RWPE2 (cell line): Measurements from ENCODE around the gene CYP4X1.
"Not testable (repeated sequence)": the region's sequence is repeated elsewhere in the genome, so short reads cannot be mapped to it uniquely, and the experiment has no call there.

Experiments used
- ATAC-seq: fragments of 200-7000 bp; cut with Tn5 transposase; 3 replicates; pipeline ENCODE4 v1.9.1; 2021; ENCODE audit warnings: low read depth
- DNase-seq: peaks from one replicate; pipeline ENCODE4 v3.0.0-alpha.2; 2020; ENCODE audit warnings: low spot score
- H3K27ac ChIP-seq: fragments of 450-650 bp; 2 replicates; pipeline ENCODE4 v1.5.1; 2017; ENCODE audit warnings: mild to moderate bottlenecking; ENCODE audit not compliant: poor library complexity, severe bottlenecking
- H3K27me3 ChIP-seq: fragments of 250-450 bp; sonication (Bioruptor Pico); 2 replicates; pipeline ENCODE4 v1.5.1; 2021; ENCODE audit warnings: mild to moderate bottlenecking, moderate library complexity; ENCODE audit not compliant: insufficient read depth, poor library complexity, severe bottlenecking
- H3K36me3 ChIP-seq: fragments of 250-450 bp; sonication (Bioruptor Pico); 2 replicates; pipeline ENCODE4 v1.5.1; 2020; ENCODE audit warnings: low read depth, mild to moderate bottlenecking, moderate library complexity
- H3K4me1 ChIP-seq: fragments of 250-450 bp; sonication (Bioruptor Pico); 2 replicates; pipeline ENCODE4 v1.5.1; 2021; ENCODE audit warnings: mild to moderate bottlenecking, moderate library complexity; ENCODE audit not compliant: insufficient read depth, poor library complexity, severe bottlenecking
- H3K4me3 ChIP-seq: fragments of 250-450 bp; sonication (Bioruptor Pico); 2 replicates; pipeline ENCODE4 v1.5.1; 2021; ENCODE audit warnings: mild to moderate bottlenecking, moderate library complexity; ENCODE audit not compliant: severe bottlenecking
- H3K9me3 ChIP-seq: fragments of 250-450 bp; sonication (Bioruptor Pico); 2 replicates; pipeline ENCODE4 v1.5.1; 2021; ENCODE audit warnings: mild to moderate bottlenecking, moderate library complexity; ENCODE audit not compliant: severe bottlenecking
- CTCF ChIP-seq: fragments of 450-650 bp; IDR thresholded peaks from one replicate; pipeline ENCODE4 v1.5.1; 2017; ENCODE audit warnings: mild to moderate bottlenecking, moderate library complexity; ENCODE audit not compliant: poor library complexity, severe bottlenecking

CYP4X1 gene, protein sequence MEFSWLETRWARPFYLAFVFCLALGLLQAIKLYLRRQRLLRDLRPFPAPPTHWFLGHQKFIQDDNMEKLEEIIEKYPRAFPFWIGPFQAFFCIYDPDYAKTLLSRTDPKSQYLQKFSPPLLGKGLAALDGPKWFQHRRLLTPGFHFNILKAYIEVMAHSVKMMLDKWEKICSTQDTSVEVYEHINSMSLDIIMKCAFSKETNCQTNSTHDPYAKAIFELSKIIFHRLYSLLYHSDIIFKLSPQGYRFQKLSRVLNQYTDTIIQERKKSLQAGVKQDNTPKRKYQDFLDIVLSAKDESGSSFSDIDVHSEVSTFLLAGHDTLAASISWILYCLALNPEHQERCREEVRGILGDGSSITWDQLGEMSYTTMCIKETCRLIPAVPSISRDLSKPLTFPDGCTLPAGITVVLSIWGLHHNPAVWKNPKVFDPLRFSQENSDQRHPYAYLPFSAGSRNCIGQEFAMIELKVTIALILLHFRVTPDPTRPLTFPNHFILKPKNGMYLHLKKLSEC

GRCh38 chr1:47023268-47024140, at the start of gene CYP4X1:
CYP4X1 (plus strand) TSS chr1:47023669; CDS start chr1:47023818, 149 bp downstream.
- Histone ChIP-seq H3K27ac (no peak within 1 kb of the TSS), H3K36me3 (no peaks in the 10 kb centered on the region), H3K4me1 (no peaks in the 10 kb centered on the region), H3K27me3 (no peaks in the 10 kb centered on the region), H3K9me3 (no peaks in the 10 kb centered on the region), H3K4me3 (peak within 1 kb of the TSS; percentile 25)
- DNase-seq (no peak), ATAC-seq (peak; percentile 86)
- TF ChIP-seq CTCF, result no peak

- no peaks in the 10 kb centered on the region for H3K4me1 ChIP-seq
- H3K27ac ChIP-seq, result no peak overlapping the region
- no peak for DNase-seq
- no peak for ATAC-seq
- H3K27me3 ChIP-seq, result peaks cover 6% of the 10 kb centered on the region
- no peaks in the 10 kb centered on the region for H3K9me3 ChIP-seq
- TF ChIP-seq CTCF, result no peak
- H3K4me3 ChIP-seq, result no peak overlapping the region
- no peaks in the 10 kb centered on the region for H3K36me3 ChIP-seq
Observed at GRCh38 chr1:46983166-46983829, 40.2 kb upstream of the CYP4X1 start.

GRCh38 chr1:46983830-46984586, 39.5 kb upstream of the CYP4X1 start:
- DNase-seq, result no peak
- Histone ChIP-seq H3K9me3 (no peaks in the 10 kb centered on the region), H3K36me3 (no peaks in the 10 kb centered on the region), H3K4me1 (no peaks in the 10 kb centered on the region), H3K27ac (no peak overlapping the region), H3K27me3 (peaks cover 6% of the 10 kb centered on the region), H3K4me3 (no peak overlapping the region)
- TF ChIP-seq CTCF, result no peak
- ATAC-seq, result no peak

DNA sequence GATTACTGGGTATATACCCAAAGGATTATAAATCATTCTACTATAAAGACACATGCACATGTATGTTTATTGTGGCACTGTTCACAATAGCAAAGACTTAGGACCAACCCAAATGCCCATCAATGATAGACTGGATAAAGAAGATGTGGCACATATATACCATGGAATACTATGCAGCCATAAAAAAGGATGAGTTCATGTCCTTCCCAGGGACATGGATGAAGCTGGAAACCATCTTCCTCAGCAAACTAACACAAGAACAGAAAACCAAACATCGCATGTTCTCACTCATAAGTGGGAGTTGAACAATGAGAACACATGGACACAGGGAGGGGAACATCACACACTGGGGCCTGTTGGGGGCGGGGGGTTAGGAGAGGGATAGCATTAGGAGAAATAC, 32.9 kb upstream of the CYP4X1 start:
- not testable (repeated sequence) for H3K4me3 ChIP-seq, H3K27me3 ChIP-seq, ATAC-seq, DNase-seq, H3K36me3 ChIP-seq, H3K27ac ChIP-seq, H3K9me3 ChIP-seq, H3K4me1 ChIP-seq
